Ishikawa (cell line): ENCODE results near the gene HOXC11.

Experiments
- CEBPB ChIP-seq: IDR thresholded peaks from 2 replicates; pipeline ENCODE4 v1.6.1; 2012
- CREB1 ChIP-seq: IDR thresholded peaks from 2 replicates; pipeline ENCODE4 v1.6.1; 2012; ENCODE audit warnings: low read depth
- EGR1 ChIP-seq: IDR thresholded peaks from 2 replicates; pipeline ENCODE4 v1.6.1; 2012
- EP300 ChIP-seq: IDR thresholded peaks from 2 replicates; pipeline ENCODE4 v1.6.1; 2012; ENCODE audit warnings: borderline replicate concordance
- FOXM1 ChIP-seq: IDR thresholded peaks from 2 replicates; pipeline ENCODE4 v1.6.1; 2012; ENCODE audit warnings: low read depth, borderline replicate concordance
- MAX ChIP-seq: IDR thresholded peaks from 2 replicates; pipeline ENCODE4 v1.6.1; 2012
- NFIC ChIP-seq: IDR thresholded peaks from 2 replicates; pipeline ENCODE4 v1.6.1; 2012
- RAD21 ChIP-seq: IDR thresholded peaks from 2 replicates; pipeline ENCODE4 v1.6.1; 2012; ENCODE audit warnings: low read depth
- TAF1 ChIP-seq: IDR thresholded peaks from 2 replicates; pipeline ENCODE4 v1.6.1; 2012; ENCODE audit warnings: low read depth, mild to moderate bottlenecking
- TCF12 ChIP-seq: IDR thresholded peaks from 2 replicates; pipeline ENCODE4 v1.6.1; 2012; ENCODE audit warnings: low read depth
- TEAD4 ChIP-seq: IDR thresholded peaks from 2 replicates; pipeline ENCODE4 v1.6.1; 2012
- USF1 ChIP-seq: IDR thresholded peaks from 2 replicates; pipeline ENCODE4 v1.6.1; 2012
- YY1 ChIP-seq: IDR thresholded peaks from 2 replicates; pipeline ENCODE4 v1.6.1; 2012; ENCODE audit warnings: low read depth
- ZBTB7A ChIP-seq: IDR thresholded peaks from 2 replicates; pipeline ENCODE4 v1.6.1; 2012; ENCODE audit warnings: low read depth
- TF ChIP-seq, protein P1 (sequence below): IDR thresholded peaks from 2 replicates; pipeline ENCODE4 v1.6.1; 2012; ENCODE audit warnings: low read depth, mild to moderate bottlenecking

Gene HOXC11

GRCh38 chr12:54017878-54018467, 45.0 kb downstream of the HOXC11 start:
- TF ChIP-seq TCF12 (peak; percentile 8; the same call in 1 of the 2 replicates), EP300 (peak; percentile 6; the same call in 1 of the 2 replicates), TEAD4 (no peak), MAX (peak; percentile 55; the same call in 1 of the 2 replicates), YY1 (no peak)
- TF ChIP-seq, protein P1, sequence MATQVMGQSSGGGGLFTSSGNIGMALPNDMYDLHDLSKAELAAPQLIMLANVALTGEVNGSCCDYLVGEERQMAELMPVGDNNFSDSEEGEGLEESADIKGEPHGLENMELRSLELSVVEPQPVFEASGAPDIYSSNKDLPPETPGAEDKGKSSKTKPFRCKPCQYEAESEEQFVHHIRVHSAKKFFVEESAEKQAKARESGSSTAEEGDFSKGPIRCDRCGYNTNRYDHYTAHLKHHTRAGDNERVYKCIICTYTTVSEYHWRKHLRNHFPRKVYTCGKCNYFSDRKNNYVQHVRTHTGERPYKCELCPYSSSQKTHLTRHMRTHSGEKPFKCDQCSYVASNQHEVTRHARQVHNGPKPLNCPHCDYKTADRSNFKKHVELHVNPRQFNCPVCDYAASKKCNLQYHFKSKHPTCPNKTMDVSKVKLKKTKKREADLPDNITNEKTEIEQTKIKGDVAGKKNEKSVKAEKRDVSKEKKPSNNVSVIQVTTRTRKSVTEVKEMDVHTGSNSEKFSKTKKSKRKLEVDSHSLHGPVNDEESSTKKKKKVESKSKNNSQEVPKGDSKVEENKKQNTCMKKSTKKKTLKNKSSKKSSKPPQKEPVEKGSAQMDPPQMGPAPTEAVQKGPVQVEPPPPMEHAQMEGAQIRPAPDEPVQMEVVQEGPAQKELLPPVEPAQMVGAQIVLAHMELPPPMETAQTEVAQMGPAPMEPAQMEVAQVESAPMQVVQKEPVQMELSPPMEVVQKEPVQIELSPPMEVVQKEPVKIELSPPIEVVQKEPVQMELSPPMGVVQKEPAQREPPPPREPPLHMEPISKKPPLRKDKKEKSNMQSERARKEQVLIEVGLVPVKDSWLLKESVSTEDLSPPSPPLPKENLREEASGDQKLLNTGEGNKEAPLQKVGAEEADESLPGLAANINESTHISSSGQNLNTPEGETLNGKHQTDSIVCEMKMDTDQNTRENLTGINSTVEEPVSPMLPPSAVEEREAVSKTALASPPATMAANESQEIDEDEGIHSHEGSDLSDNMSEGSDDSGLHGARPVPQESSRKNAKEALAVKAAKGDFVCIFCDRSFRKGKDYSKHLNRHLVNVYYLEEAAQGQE: no peak

GRCh38 chr12:54018468-54018984, 45.6 kb downstream of the HOXC11 start:
- TF ChIP-seq TEAD4 (no peak), FOXM1 (no peak), TAF1 (no peak), MAX (no peak), CREB1 (no peak), USF1 (no peak), NFIC (no peak), RAD21 (no peak), ZBTB7A (no peak), CEBPB (no peak), EGR1 (no peak), TCF12 (no peak), YY1 (no peak), EP300 (no peak)
- TF ChIP-seq, protein P1: no peak

GRCh38 chr12:54019091-54019811, 46.3 kb downstream of the HOXC11 start:
- TF ChIP-seq TCF12: no peak
- no peak for TF ChIP-seq TEAD4
- TF ChIP-seq RAD21: no peak
- TF ChIP-seq ZBTB7A: no peak
- TF ChIP-seq, protein P1: no peak
- no peak for TF ChIP-seq TAF1

- TF ChIP-seq EGR1 (no peak), RAD21 (no peak), TEAD4 (no peak), MAX (no peak), ZBTB7A (no peak), TCF12 (no peak), USF1 (no peak), EP300 (no peak), NFIC (no peak), CREB1 (no peak), CEBPB (no peak), TAF1 (no peak), FOXM1 (no peak), YY1 (no peak)
- TF ChIP-seq, protein P1: no peak
Observed at GRCh38 chr12:54019924-54020590, 47.1 kb downstream of the HOXC11 start.
